ENCODE measurements around the gene ANAPC10.

ANAPC10 gene

GRCh38 chr4:145103496-145103895 lies 5.5 kb upstream of the ANAPC10 start:
- TF ChIP-seq ZNF70 (CRISPR knock-in tag; IDR thresholded peaks at IDR 0.05), result no peak
- no peak for TF ChIP-seq RARB (CRISPR knock-in tag; IDR thresholded peaks at IDR 0.05)
- no peak for TF ChIP-seq TCF4 (CRISPR knock-in tag; IDR thresholded peaks at IDR 0.05; ENCODE audit: borderline replicate concordance)
- TF ChIP-seq SNAI2 (CRISPR knock-in tag; IDR thresholded peaks at IDR 0.05), result no peak
- no peak for TF ChIP-seq ZFP3 (CRISPR knock-in tag; IDR thresholded peaks at IDR 0.05)
- TF ChIP-seq ZC3H10 (CRISPR knock-in tag; IDR thresholded peaks at IDR 0.05), result no peak
- TF ChIP-seq ZFP30 (CRISPR knock-in tag; IDR thresholded peaks at IDR 0.05), result no peak
- TF ChIP-seq OSR1 (CRISPR knock-in tag; IDR thresholded peaks at IDR 0.05), result no peak
- TF ChIP-seq BACH2 (CRISPR knock-in tag; IDR thresholded peaks at IDR 0.05; ENCODE audit: borderline replicate concordance), result no peak
- no peak for TF ChIP-seq ESRRG (CRISPR knock-in tag; IDR thresholded peaks at IDR 0.05)
- TF ChIP-seq ARNTL (CRISPR knock-in tag; IDR thresholded peaks at IDR 0.05; ENCODE audit: borderline replicate concordance, low read depth), result no peak
- TF ChIP-seq TSHZ2 (CRISPR knock-in tag; IDR thresholded peaks at IDR 0.05), result no peak
- no peak for TF ChIP-seq CSDC2 (CRISPR knock-in tag; IDR thresholded peaks at IDR 0.05)
- no peak for TF ChIP-seq CREB5 (CRISPR knock-in tag; IDR thresholded peaks at IDR 0.05; ENCODE audit: low read depth)
- TF ChIP-seq ISL1 (CRISPR knock-in tag; IDR thresholded peaks at IDR 0.05), result no peak
- TF ChIP-seq POU6F1 (CRISPR knock-in tag; IDR thresholded peaks at IDR 0.05; ENCODE audit: borderline replicate concordance, low read depth), result no peak
- TF ChIP-seq GLIS3 (CRISPR knock-in tag; IDR thresholded peaks at IDR 0.05), result no peak
- ATAC-seq, result no peak

GRCh38 chr4:145102619-145103018 lies 4.6 kb upstream of the ANAPC10 start:
- TF ChIP-seq CREB5 (CRISPR knock-in tag; IDR thresholded peaks at IDR 0.05; ENCODE audit: low read depth), result no peak
- TF ChIP-seq ISL1 (CRISPR knock-in tag; IDR thresholded peaks at IDR 0.05), result no peak
- no peak for TF ChIP-seq CSDC2 (CRISPR knock-in tag; IDR thresholded peaks at IDR 0.05)
- TF ChIP-seq OSR1 (CRISPR knock-in tag; IDR thresholded peaks at IDR 0.05), result no peak
- TF ChIP-seq PPARA (CRISPR knock-in tag; IDR thresholded peaks at IDR 0.05; ENCODE audit: borderline replicate concordance), result no peak
- no peak for TF ChIP-seq PATZ1 (CRISPR knock-in tag; IDR thresholded peaks at IDR 0.05; ENCODE audit: borderline replicate concordance)
- TF ChIP-seq CSRNP3 (CRISPR knock-in tag; IDR thresholded peaks at IDR 0.05), result no peak
- no peak for TF ChIP-seq ZNF8 (CRISPR knock-in tag; IDR thresholded peaks at IDR 0.05)
- no peak for TF ChIP-seq ESRRG (CRISPR knock-in tag; IDR thresholded peaks at IDR 0.05)
- no peak for TF ChIP-seq TCF4 (CRISPR knock-in tag; IDR thresholded peaks at IDR 0.05; ENCODE audit: borderline replicate concordance)
- TF ChIP-seq ARNTL (CRISPR knock-in tag; IDR thresholded peaks at IDR 0.05; ENCODE audit: borderline replicate concordance, low read depth), result no peak
- no peak for TF ChIP-seq ZC3H10 (CRISPR knock-in tag; IDR thresholded peaks at IDR 0.05)
- TF ChIP-seq SNAI2 (CRISPR knock-in tag; IDR thresholded peaks at IDR 0.05), result no peak
- ATAC-seq, result no peak
